GM06990 (cell line): Measurements from ENCODE around the gene ALG9.

Experiments
- DNase-seq: peaks from one replicate; pipeline ENCODE4 v3.0.0-alpha.2; 2011; ENCODE audit not compliant: insufficient read length; ENCODE audit errors: extremely low read depth
- H3K27me3 ChIP-seq: replicated peaks from 2 replicates; pipeline ENCODE4 v1.6.0; 2011; ENCODE audit warnings: low read length; ENCODE audit not compliant: control insufficient read depth, insufficient read depth
- H3K36me3 ChIP-seq: 2 replicates; pipeline ENCODE4 v1.5.1; 2011; ENCODE audit warnings: low read length; ENCODE audit not compliant: control insufficient read depth, insufficient read depth
- H3K4me3 ChIP-seq: replicated peaks from 2 replicates; pipeline ENCODE4 v1.5.1; 2011; ENCODE audit warnings: low read depth, mild to moderate bottlenecking, control low read depth, low read length
- CTCF ChIP-seq: IDR thresholded peaks from 2 replicates; pipeline ENCODE4 v1.5.1; 2011; ENCODE audit warnings: low read length, control low read depth, mild to moderate bottlenecking, inconsistent platforms; ENCODE audit not compliant: insufficient read depth, poor library complexity, severe bottlenecking

The ALG9 gene

GRCh38 chr11:111759376-111759775 is 112.0 kb downstream of the ALG9 start:
- Histone ChIP-seq H3K27me3 (no peaks in the 10 kb centered on the region), H3K36me3 (peaks cover 5% of the 10 kb centered on the region), H3K4me3 (no peak overlapping the region)
- no peak for DNase-seq
- TF ChIP-seq CTCF: no peak

GRCh38 chr11:111756097-111756496 is 115.3 kb downstream of the ALG9 start:
- peaks cover 10% of the 10 kb centered on the region for H3K36me3 ChIP-seq
- TF ChIP-seq CTCF: no peak

GRCh38 chr11:111749646-111750045 is 121.7 kb downstream of the ALG9 start:
- Histone ChIP-seq H3K36me3 (peaks cover 15% of the 10 kb centered on the region), H3K4me3 (no peak overlapping the region), H3K27me3 (no peaks in the 10 kb centered on the region)
- no peak for DNase-seq
- no peak for TF ChIP-seq CTCF

More at GRCh38 chr11:111756097-111756496, 115.3 kb downstream of the ALG9 start:
- no peak for DNase-seq
- Histone ChIP-seq H3K27me3 (no peaks in the 10 kb centered on the region), H3K4me3 (no peak overlapping the region)

- DNase-seq: no peak
- no peak for TF ChIP-seq CTCF
- H3K36me3 ChIP-seq: peaks cover 16% of the 10 kb centered on the region
- H3K4me3 ChIP-seq: no peak overlapping the region
- H3K27me3 ChIP-seq: no peaks in the 10 kb centered on the region
Measured at GRCh38 chr11:111748035-111748804, 123.2 kb downstream of the ALG9 start.

- Histone ChIP-seq H3K27me3 (no peaks in the 10 kb centered on the region), H3K4me3 (no peak overlapping the region), H3K36me3 (peaks cover 15% of the 10 kb centered on the region)
- no peak for DNase-seq
- TF ChIP-seq CTCF: no peak
Measured at GRCh38 chr11:111745719-111746504, 125.5 kb downstream of the ALG9 start.
